ENCODE results near the gene TGFBI.

The TGFBI gene

GRCh38 chr5:136051486-136052220 lies 22.9 kb downstream of the TGFBI start:
- DNase-seq = no peak

DNA sequence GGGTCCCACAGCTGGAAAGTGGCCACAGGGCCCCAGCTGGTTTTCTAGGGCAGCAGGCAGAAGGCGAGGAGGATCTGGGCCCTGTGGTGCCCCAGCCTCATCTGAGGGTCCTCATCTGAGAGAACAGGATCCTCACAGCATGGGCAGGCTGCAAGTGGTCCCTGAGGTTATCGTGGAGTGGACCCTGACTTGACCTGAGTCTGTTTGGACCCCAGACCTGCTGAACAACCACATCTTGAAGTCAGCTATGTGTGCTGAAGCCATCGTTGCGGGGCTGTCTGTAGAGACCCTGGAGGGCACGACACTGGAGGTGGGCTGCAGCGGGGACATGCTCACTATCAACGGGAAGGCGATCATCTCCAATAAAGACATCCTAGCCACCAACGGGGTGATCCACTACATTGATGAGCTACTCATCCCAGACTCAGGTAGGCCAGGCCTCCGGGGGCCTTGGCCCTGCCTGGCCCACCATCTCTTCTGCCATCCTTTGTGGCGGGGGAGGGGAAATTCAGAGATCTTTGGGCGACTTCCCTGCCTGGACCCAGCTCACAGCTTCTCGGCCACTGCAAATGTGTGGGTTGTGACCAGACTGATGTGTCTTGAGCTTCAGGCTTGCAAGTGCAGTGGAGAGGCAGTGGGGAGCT lies 24.0 kb downstream of the TGFBI start:
- DNase-seq = no peak

DNA sequence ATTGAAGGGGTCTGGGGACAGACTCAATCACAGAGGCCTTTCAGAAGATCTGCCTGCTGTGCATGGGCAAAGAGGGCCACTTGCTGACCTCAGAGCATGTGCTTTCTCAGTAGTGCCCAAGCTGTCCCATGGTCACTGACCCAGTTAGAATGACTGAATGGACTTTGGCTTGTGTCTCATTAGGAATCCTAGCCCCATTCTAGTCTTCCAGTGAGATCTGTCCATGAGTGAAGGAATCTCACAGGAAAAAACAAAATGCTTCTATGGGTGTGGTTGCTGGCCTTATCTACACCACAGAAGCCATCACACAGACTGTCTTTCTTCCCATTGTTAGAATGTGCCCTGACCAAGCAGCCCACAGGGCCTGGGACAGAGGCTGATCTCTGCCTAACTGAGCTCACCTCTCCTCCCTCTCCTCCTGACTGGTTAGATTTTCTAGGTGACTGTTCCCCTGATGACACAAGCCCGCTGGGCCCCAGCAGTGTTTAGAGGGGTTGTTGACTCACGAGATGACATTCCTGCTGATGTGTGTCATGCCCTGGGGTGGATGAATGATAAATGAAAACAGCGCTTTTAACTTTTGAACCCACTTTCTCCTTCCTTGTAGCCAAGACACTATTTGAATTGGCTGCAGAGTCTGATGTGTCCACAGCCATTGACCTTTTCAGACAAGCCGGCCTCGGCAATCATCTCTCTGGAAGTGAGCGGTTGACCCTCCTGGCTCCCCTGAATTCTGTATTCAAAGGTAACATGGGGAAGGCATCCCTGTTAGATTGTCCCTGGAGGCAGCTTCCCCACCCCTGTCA lies 24.8 kb downstream of the TGFBI start:
- no peak for DNase-seq

DNA sequence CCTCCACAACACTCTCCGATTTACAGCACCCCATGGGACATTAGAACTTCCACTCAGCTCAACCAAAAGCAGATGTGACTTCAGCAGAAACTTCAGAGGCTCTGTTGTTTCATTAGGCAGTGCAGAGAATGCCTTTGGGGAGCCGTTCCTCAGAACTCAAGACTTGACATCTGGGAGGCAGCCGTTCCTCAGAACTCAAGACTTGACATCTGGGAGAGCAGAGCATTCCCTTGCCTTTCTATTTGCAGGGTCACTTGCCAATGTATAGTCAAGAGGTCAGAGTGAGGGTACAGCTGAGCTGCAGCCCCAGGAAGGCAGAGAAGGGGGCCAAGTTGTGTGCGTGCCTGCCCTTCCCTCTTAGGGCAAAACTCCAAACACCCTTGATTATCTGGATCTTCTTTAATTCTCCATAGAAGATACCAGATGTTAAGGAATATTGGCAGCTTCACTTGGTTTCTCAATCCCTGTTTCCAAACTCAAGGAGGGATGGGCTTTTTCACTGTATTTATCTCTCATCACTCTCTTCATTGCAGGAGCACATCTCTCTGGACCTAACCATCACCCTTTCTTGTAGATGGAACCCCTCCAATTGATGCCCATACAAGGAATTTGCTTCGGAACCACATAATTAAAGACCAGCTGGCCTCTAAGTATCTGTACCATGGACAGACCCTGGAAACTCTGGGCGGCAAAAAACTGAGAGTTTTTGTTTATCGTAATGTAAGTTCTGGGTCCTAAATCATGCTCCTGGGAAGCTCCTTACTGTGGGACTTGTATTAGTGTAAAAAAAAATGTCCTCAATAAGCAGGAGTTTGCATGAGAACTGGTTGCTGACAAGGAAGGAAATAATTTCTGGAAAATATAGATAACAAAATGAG lies 25.6 kb downstream of the TGFBI start:
- DNase-seq = no peak

DNA sequence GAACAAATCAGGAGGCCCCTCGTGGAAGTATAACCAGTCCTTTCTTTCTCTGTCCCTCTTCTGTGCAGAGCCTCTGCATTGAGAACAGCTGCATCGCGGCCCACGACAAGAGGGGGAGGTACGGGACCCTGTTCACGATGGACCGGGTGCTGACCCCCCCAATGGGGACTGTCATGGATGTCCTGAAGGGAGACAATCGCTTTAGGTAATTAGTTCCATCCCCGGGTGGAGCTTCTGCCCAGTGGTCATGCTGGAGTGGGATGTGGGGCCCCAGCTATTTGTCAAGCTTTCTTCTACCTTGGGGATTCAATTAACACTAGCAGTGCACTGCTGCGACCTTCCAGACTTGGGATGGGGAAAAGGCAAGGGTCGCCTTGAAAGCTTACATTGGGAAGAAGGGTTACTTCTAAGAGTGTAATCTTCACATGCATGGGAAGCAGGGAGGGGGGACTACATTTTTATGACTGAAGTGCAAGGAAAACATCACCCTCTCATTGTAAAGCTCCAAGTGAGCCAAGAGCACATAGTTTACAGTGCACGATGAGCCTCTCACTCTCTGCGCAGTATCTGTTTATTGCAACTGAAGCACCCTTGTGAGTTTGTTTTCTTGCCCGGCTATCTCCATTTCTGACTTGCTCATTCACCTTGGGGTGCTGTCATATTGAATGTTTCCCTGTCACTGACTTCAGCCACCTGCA lies 27.0 kb downstream of the TGFBI start:
- DNase-seq = no peak

DNA sequence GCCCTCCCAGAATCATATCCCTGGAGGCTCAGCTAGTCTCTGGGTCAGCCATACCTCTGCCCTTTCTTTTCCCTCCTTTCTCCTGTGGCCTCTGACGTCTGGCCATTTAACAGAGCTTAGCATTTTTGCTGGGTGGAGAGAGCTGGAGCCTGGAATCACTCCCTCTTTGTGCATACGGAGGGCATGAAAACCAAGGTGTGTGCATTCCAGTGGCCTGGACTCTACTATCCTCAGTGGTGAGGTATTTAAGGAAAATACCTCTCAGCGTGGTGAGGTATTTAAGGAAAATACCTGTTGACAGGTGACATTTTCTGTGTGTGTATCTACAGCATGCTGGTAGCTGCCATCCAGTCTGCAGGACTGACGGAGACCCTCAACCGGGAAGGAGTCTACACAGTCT lies 27.5 kb downstream of the TGFBI start:
- no peak for DNase-seq

GRCh38 chr5:136056771-136057335 lies 28.1 kb downstream of the TGFBI start:
- no peak for DNase-seq

GRCh38 chr5:136057401-136058038 lies 28.7 kb downstream of the TGFBI start:
- DNase-seq = no peak

DNA sequence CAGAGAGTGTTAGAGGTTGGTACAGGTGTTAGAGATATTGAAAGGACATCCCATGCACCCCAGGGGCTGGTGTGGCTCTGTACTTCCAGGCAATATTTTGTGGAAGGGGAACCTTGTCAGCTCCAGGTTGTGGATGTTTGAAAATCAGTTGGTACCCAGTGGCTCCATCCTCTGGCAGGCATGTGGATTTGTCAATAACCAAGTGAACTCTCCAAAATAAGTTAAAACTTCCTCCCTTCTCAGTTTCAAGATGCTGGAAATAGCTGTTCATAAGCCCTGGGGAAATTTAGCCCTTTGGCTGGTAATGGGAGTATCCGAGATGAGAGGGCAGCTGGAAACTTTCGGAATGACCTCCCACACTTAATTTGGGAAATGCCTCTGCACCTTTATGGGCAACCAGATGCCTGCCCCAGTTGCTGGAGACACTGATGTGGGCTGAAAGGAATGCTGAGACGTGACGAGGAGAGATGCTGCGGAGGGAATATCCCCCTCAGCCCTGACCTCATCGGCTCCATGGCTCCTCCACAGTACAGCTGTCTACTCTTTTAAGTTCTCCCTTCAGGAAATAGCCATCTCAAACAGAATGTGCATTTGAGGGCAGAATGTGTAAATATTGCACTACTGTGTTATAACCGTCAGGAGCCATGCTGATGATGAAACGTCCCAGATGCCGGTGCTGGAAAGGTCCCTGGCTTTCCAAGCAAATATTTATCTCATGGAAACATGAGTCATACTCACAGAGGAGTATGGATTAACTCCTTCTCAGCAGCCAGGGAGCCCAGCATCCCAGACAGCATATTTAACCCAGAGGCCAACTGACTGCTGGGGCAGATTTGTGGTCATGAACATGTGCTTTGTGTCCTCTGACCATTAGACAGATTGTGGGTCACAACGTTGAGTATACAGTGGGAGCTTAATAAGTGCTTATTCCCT lies 29.5 kb downstream of the TGFBI start:
- peak; percentile 61 for DNase-seq

- DNase-seq = no peak
Measured at GRCh38 chr5:136058972-136059354, 30.2 kb downstream of the TGFBI start.

DNA sequence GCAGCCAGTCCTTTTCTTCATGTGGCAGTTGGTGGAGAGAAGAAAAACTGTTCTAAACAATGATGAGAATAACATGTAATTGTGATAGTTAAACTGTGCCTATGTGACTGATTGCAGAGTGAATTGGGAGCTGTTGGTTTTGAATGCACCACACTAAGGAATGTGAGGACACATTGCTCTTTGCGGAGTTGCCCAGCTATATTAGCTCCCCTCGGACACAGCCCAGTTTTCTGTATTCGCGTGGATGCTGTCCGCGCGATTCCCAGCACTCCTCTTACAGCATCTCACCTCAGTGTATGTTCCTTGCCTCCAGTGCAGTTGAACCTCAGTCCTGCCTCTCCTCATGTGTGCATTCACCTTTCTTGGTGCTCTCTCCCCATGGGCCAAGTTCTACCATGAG lies 32.2 kb downstream of the TGFBI start:
- DNase-seq = no peak

- DNase-seq = no peak
Measured at GRCh38 chr5:136061630-136062365, 33.0 kb downstream of the TGFBI start.

DNA sequence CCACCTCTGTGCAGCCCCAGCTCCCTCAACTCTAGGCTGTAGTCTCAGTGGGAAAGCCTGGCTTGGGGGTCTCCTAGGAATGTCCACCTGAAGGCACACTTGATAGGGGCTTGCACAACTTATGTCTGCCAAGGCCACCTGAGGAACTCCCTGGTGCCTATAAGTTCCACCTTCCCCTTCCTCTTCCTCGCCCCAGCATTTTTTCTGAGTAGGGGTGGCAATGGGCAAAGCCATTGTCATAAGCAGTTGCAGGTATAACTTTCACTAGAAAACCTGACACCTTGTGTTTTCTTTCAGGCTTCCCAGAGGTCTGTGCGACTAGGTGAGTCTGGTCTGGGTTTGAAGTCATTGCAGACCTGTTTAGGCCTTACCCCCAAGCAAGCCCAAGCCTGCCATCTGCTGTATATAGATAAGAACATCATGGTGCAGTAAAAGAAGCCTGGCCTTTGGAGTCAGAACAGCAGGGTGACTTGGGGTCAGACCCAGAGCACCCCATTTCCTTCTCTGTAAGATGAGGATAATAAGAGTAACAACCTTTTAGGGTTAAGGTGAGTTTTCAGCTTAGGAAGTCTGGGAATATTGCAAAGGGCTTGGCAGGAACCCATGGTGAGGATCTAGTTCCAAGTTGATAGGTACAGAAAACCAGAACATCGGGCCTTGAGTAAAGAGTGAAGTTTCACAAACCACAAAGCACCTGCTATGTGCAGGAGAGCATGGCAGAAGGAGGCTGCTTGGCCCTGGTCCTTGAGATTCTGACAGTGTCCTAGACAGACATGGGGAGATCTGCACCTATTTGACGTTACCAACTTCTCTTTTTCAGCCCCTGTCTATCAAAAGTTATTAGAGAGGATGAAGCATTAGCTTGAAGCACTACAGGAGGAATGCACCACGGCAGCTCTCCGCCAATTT lies 33.8 kb downstream of the TGFBI start:
- DNase-seq = peak; percentile 62

- DNase-seq = no peak
Measured at GRCh38 chr5:136063778-136064465, 35.1 kb downstream of the TGFBI start.

DNA sequence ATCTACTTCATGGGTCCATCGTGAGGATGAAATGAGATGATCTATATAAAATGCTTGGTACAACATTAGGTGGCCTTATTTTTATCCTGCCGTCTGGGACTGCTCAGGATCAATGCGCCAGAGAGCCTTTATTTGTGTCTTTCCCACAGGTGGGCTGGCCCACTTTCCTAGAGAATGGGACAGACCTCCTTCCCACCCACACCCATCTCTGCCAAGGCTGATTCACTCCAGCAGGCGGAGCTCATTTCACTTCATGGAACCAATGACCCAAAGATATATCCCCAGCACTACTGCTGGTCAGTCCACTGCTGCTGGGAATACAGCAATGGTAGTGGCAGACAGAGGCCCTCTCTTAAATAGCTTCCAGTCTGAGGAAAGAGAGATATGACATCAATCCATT lies 35.7 kb downstream of the TGFBI start:
- no peak for DNase-seq

- DNase-seq = no peak
Measured at GRCh38 chr5:136065588-136065987, 36.8 kb downstream of the TGFBI start.

DNA sequence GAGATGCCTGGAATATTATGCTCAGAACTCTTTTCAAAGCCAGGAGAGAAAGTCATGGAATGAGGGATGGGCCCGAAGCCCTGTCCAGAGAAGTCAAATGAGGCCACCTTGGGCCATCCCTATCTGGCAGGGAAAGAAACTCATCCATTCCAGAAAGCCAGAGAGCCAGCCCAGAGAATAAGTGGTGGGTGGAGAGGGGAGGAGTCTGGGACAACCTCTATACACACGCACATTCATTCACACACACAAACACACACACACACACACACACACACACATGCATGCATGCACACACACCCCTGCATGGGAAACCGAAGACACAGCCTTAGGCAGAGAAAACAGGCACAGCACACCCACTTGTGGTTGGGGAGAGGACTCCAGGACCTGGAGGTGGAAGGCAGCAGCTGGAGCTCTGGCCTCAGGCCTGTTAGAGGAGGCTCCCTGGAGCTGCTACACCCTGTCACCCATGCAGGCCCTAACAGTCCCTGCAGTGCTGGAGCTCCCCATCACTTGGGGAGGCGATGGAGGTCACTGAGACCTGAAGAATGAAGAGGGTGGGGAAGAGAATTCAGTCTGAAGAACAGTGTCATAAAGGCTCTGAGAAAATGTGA lies 38.0 kb downstream of the TGFBI start:
- no peak for DNase-seq

Data from NCI-H2029 (cell line).